ENCODE results near the gene BET1.
A peak's percentile ranks its signal among the peaks of the same experiment; 100 is the strongest.

Gene BET1

GRCh38 chr7:94011714-94012353 lies 7.7 kb upstream of the BET1 start:
- Histone ChIP-seq H3K4me1 (ENCODE audit: insufficient read depth, low read length) (no peaks in the 10 kb centered on the region), H3K9ac (ENCODE audit: low read depth, low read length) (no peak overlapping the region), H3K27ac (ENCODE audit: low read depth, low read length) (no peak overlapping the region), H3K36me3 (ENCODE audit: insufficient read depth, low read length) (no peaks in the 10 kb centered on the region), H3K9me3 (ENCODE audit: insufficient read depth, low read depth, low read length) (no peaks in the 10 kb centered on the region), H3K27me3 (ENCODE audit: insufficient read depth, low read length) (no peaks in the 10 kb centered on the region), H3K4me3 (ENCODE audit: low read length) (no peak overlapping the region)
- WGBS = 93% methylated on average over 35 of the region's 35 CpGs

GRCh38 chr7:94008537-94008936 lies 4.4 kb upstream of the BET1 start:
- Histone ChIP-seq H3K4me1 (ENCODE audit: insufficient read depth, low read length) (0 out of 2 replicates have a peak, but pooled peaks cover 7% of the 10 kb centered on the region), H3K27me3 (ENCODE audit: insufficient read depth, low read length) (no peaks in the 10 kb centered on the region), H3K27ac (ENCODE audit: low read depth, low read length) (no peak overlapping the region), H3K36me3 (ENCODE audit: insufficient read depth, low read length) (no peaks in the 10 kb centered on the region), H3K9ac (ENCODE audit: low read depth, low read length) (no peak overlapping the region), H3K4me3 (ENCODE audit: low read length) (no peak overlapping the region), H3K9me3 (ENCODE audit: insufficient read depth, low read depth, low read length) (no peaks in the 10 kb centered on the region)
- WGBS = 93% methylated on average over 2 of the region's 2 CpGs

GRCh38 chr7:94005753-94006152 lies 1.6 kb upstream of the BET1 start:
- WGBS = 96% methylated on average over 3 of the region's 3 CpGs
- no peaks in the 10 kb centered on the region for H3K36me3 ChIP-seq (ENCODE audit: insufficient read depth, low read length)

GRCh38 chr7:94003446-94004023 lies 620 bp downstream of the BET1 start:
- Histone ChIP-seq H3K4me3 (ENCODE audit: low read length) (peak overlapping the region; percentile 89), H3K9ac (ENCODE audit: low read depth, low read length) (peak overlapping the region; percentile 88), H3K4me1 (ENCODE audit: insufficient read depth, low read length) (peaks cover 14% of the 10 kb centered on the region; the same call in 1 of the 2 replicates), H3K9me3 (ENCODE audit: insufficient read depth, low read depth, low read length) (no peaks in the 10 kb centered on the region), H3K27ac (ENCODE audit: low read depth, low read length) (peak overlapping the region; percentile 72), H3K27me3 (ENCODE audit: insufficient read depth, low read length) (no peaks in the 10 kb centered on the region), H3K36me3 (ENCODE audit: insufficient read depth, low read length) (peaks cover 8% of the 10 kb centered on the region; the same call in 1 of the 2 replicates)
- WGBS = 14% methylated on average over 16 of the region's 16 CpGs

More at GRCh38 chr7:94005753-94006152, 1.6 kb upstream of the BET1 start:
- Histone ChIP-seq H3K27me3 (ENCODE audit: insufficient read depth, low read length) (no peaks in the 10 kb centered on the region), H3K27ac (ENCODE audit: low read depth, low read length) (no peak overlapping the region), H3K4me1 (ENCODE audit: insufficient read depth, low read length) (peaks cover 14% of the 10 kb centered on the region; the same call in 1 of the 2 replicates), H3K9me3 (ENCODE audit: insufficient read depth, low read depth, low read length) (no peaks in the 10 kb centered on the region), H3K4me3 (ENCODE audit: low read length) (no peak overlapping the region), H3K9ac (ENCODE audit: low read depth, low read length) (no peak overlapping the region)

GRCh38 chr7:94001396-94001795 lies 2.8 kb downstream of the BET1 start:
- Histone ChIP-seq H3K27me3 (ENCODE audit: insufficient read depth, low read length) (no peaks in the 10 kb centered on the region), H3K4me3 (ENCODE audit: low read length) (no peak overlapping the region), H3K36me3 (ENCODE audit: insufficient read depth, low read length) (peaks cover 22% of the 10 kb centered on the region), H3K9me3 (ENCODE audit: insufficient read depth, low read depth, low read length) (no peaks in the 10 kb centered on the region), H3K4me1 (ENCODE audit: insufficient read depth, low read length) (peaks cover 14% of the 10 kb centered on the region; the same call in 1 of the 2 replicates), H3K9ac (ENCODE audit: low read depth, low read length) (no peak overlapping the region), H3K27ac (ENCODE audit: low read depth, low read length) (no peak overlapping the region)
- WGBS = 100% methylated on average over 1 of the region's 1 CpG

GRCh38 chr7:93997868-93998267 lies 6.3 kb downstream of the BET1 start:
- Histone ChIP-seq H3K27me3 (ENCODE audit: insufficient read depth, low read length) (no peaks in the 10 kb centered on the region), H3K4me3 (ENCODE audit: low read length) (no peak overlapping the region), H3K36me3 (ENCODE audit: insufficient read depth, low read length) (peaks cover 49% of the 10 kb centered on the region), H3K9me3 (ENCODE audit: insufficient read depth, low read depth, low read length) (no peaks in the 10 kb centered on the region), H3K4me1 (ENCODE audit: insufficient read depth, low read length) (peaks cover 3% of the 10 kb centered on the region; the same call in 1 of the 2 replicates), H3K27ac (ENCODE audit: low read depth, low read length) (no peak overlapping the region), H3K9ac (ENCODE audit: low read depth, low read length) (no peak overlapping the region)
- WGBS = 94% methylated on average over 3 of the region's 3 CpGs

GRCh38 chr7:93992421-93993110 lies 11.6 kb downstream of the BET1 start:
- Histone ChIP-seq H3K9me3 (ENCODE audit: insufficient read depth, low read depth, low read length) (no peaks in the 10 kb centered on the region), H3K4me3 (ENCODE audit: low read length) (no peak overlapping the region), H3K27ac (ENCODE audit: low read depth, low read length) (no peak overlapping the region), H3K4me1 (ENCODE audit: insufficient read depth, low read length) (no peaks in the 10 kb centered on the region), H3K9ac (ENCODE audit: low read depth, low read length) (no peak overlapping the region), H3K27me3 (ENCODE audit: insufficient read depth, low read length) (no peaks in the 10 kb centered on the region), H3K36me3 (ENCODE audit: insufficient read depth, low read length) (peaks cover 34% of the 10 kb centered on the region)
- 95% methylated on average over 6 of the region's 6 CpGs for WGBS

GRCh38 chr7:93987297-93987696 lies 16.9 kb downstream of the BET1 start:
- Histone ChIP-seq H3K9ac (ENCODE audit: low read depth, low read length) (no peak overlapping the region), H3K4me3 (ENCODE audit: low read length) (no peak overlapping the region), H3K9me3 (ENCODE audit: insufficient read depth, low read depth, low read length) (no peaks in the 10 kb centered on the region), H3K36me3 (ENCODE audit: insufficient read depth, low read length) (no peaks in the 10 kb centered on the region), H3K27ac (ENCODE audit: low read depth, low read length) (no peak overlapping the region), H3K4me1 (ENCODE audit: insufficient read depth, low read length) (peaks cover 6% of the 10 kb centered on the region), H3K27me3 (ENCODE audit: insufficient read depth, low read length) (no peaks in the 10 kb centered on the region)
- WGBS = 95% methylated on average over 3 of the region's 3 CpGs

GRCh38 chr7:93985101-93985500 lies 19.1 kb downstream of the BET1 start:
- WGBS = 100% methylated on average over 1 of the region's 1 CpG
- peaks cover 25% of the 10 kb centered on the region for H3K4me1 ChIP-seq (ENCODE audit: insufficient read depth, low read length)
- no peak overlapping the region for H3K4me3 ChIP-seq (ENCODE audit: low read length)
- H3K27me3 ChIP-seq (ENCODE audit: insufficient read depth, low read length) = no peaks in the 10 kb centered on the region
- H3K27ac ChIP-seq (ENCODE audit: low read depth, low read length) = no peak overlapping the region
- no peaks in the 10 kb centered on the region for H3K9me3 ChIP-seq (ENCODE audit: insufficient read depth, low read depth, low read length)
- no peaks in the 10 kb centered on the region for H3K36me3 ChIP-seq (ENCODE audit: insufficient read depth, low read length)
- no peak overlapping the region for H3K9ac ChIP-seq (ENCODE audit: low read depth, low read length)

- H3K4me3 ChIP-seq (ENCODE audit: low read length) = no peak overlapping the region
- no peaks in the 10 kb centered on the region for H3K9me3 ChIP-seq (ENCODE audit: insufficient read depth, low read depth, low read length)
- H3K4me1 ChIP-seq (ENCODE audit: insufficient read depth, low read length) = peaks cover 25% of the 10 kb centered on the region
- no peaks in the 10 kb centered on the region for H3K27me3 ChIP-seq (ENCODE audit: insufficient read depth, low read length)
- H3K9ac ChIP-seq (ENCODE audit: low read depth, low read length) = no peak overlapping the region
- no peaks in the 10 kb centered on the region for H3K36me3 ChIP-seq (ENCODE audit: insufficient read depth, low read length)
- H3K27ac ChIP-seq (ENCODE audit: low read depth, low read length) = no peak overlapping the region
These were observed 20.1 kb downstream of the BET1 start for GRCh38 chr7:93984024-93984423.

GRCh38 chr7:93981480-93981874 lies 22.7 kb downstream of the BET1 start:
- Histone ChIP-seq H3K36me3 (ENCODE audit: insufficient read depth, low read length) (no peaks in the 10 kb centered on the region), H3K4me3 (ENCODE audit: low read length) (no peak overlapping the region), H3K9me3 (ENCODE audit: insufficient read depth, low read depth, low read length) (no peaks in the 10 kb centered on the region), H3K27ac (ENCODE audit: low read depth, low read length) (peak overlapping the region; percentile 87), H3K4me1 (ENCODE audit: insufficient read depth, low read length) (peaks cover 32% of the 10 kb centered on the region), H3K27me3 (ENCODE audit: insufficient read depth, low read length) (no peaks in the 10 kb centered on the region), H3K9ac (ENCODE audit: low read depth, low read length) (no peak overlapping the region)
- 70% methylated on average over 2 of the region's 2 CpGs for WGBS

Measured in HUES64 (cell line).